NCI-H345 treated with DMSO at 0.1 percent for 48 hours (cell line): ENCODE data around the gene CDC20B.
A peak's percentile ranks its signal among the peaks of the same experiment; 100 is the strongest.
"Not testable (repeated sequence)": the region's sequence is repeated elsewhere in the genome, so short reads cannot be mapped to it uniquely, and the experiment has no call there.

Source experiments
- DNase-seq: peaks from one replicate; lab custom pipeline; 2025; ENCODE audit not compliant: unreplicated experiment; lab: John Stamatoyannopoulos, UW

CDC20B gene

GRCh38 chr5:55162666-55163065 is 10.3 kb downstream of the CDC20B start:
- no peak for DNase-seq

DNA sequence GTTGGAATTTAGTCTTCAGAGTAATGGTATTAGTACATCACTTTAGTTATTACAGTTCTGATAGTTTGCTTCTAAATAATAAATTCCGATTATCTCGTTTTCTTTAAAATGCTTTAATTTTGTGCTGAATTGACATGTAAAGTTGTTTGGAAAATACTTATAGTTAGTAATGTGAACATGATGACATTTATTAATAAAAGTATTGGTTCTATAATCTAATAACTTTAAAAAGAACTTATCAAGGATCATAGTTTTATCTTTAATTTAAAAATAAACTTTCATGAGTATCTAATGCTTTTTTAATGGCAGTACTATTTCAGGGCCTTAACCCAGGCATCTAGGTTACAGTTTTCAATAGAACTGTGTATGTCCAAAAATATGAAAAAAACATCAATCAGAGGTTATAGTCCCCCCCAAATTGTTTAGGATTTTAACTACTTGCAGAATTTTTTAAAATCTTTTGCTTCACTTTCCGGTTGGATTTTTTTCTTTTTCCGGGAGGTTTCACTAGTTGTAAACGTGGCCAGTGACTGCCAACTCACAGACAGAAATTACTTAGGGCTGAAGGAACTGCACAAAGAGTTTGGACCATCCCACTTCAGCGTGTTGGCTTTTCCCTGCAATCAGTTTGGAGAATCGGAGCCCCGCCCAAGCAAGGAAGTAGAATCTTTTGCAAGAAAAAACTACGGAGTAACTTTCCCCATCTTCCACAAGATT is 12.3 kb downstream of the CDC20B start:
- no peak for DNase-seq

DNA sequence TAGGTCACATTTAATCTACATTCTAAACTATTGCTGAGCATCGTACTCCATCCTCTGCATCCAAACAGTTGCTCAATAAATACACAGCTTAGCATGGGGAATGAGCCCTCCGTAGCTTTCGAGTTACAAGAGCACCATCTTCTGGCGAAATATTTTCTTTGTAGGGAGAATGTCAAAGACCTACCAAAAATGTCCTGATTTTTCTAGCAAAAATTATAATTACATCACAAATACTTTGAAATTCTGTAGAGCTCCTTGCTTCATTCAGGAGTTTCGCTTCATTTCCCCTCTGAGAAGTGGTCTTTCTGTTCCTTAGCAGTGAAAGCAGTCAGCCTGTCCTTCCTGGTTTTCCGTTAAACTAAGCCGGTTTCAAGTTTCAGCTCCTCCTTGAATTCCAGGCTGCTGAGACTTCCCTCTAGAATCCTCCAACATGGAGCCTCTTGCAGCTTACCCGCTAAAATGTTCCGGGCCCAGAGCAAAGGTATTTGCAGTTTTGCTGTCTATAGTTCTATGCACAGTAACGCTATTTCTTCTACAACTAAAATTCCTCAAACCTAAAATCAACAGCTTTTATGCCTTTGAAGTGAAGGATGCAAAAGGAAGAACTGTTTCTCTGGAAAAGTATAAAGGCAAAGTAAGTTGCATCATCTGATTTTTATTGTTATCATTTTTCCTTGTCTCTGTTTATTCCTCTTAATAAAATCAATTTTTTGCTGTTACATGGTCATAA is 13.0 kb downstream of the CDC20B start, which contains the start of gene GPX8:
TSS of gene GPX8 (plus strand) at position 409 of the 730 bp plus-strand sequence. CDS start at position 431, 22 bp downstream.
- DNase-seq = no peak

DNA sequence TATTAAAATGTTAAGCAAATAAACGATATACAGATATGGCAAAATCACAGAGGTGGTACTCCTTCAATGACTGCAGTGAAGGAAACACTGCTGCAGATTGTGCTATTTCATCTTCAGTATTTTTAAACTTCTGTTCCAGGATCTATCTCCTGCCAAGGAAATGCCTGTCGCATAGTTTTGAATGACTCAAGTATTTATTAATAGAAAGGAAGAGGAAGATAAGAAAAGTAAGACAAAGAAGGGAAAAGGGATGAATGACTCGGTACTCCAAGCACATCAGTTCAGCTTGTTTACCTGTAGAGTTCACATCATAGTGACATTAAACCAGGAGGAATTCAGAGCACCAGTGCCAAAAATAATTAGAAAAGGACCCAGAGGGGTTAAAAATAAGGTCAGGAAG is 18.1 kb downstream of the CDC20B start:
- no peak for DNase-seq

DNA sequence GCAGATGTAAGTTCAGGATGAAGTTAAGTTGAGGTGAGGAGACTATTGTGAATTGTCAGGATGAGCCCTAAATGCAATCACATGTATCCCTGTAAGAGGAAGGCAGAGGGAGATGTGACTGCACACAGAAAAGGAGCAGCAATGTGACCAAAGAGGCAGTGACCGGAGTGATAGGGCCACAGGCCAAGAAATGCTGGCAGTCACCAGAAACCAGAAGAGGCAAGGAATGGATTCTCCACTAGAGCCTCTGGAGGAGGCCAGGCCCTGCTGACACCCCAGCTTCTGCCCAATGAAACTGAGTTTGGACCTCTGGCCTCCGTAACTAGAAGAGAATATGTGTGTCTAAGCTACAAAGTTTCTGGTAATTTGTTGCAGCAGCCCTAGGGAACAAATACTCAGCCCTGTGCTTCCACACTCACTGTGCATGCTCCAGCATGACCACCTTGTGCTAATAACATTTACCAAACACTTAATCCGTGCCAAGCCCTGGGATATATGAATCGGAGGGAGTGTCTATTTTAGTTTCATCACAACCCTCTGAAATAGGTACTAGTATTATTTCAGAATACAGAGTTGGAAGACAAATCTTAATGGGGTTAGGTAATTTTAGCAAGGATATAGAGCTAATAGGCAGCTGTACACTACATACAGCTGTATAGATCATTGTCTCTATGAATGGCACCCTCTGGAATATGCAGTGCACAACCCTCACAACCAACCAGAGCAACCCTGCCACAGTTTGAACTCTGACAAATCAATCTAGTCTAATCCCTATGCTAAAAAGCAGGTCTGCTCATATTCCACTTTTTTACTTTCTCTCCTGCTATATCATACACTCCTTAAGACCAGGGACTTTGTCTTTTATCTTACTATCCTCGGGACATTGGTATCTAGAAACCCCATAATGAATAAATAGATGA is 20.8 kb downstream of the CDC20B start:
- DNase-seq = no peak

DNA sequence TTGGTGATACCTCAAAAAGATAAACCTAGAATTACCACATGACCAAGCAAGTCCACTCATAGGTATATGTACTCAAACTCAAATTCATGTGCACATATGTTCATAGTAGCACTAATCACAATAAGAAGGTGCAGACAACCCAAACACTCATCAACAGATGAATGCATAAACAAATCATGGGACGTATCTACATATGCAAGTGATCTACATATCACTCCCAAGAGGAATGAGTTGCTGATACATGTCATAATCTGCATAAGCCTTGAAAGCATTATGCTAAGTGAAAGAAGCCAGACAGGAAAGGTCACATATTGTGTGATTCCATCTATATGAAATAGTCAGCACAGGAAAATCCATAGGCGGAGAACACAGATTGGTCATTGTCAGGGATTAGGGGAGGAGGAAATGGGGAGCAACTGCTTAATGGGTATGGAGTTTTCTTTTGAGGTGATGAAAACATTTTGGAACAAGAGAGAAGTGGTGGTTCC is 23.6 kb downstream of the CDC20B start:
- no peak for DNase-seq

- DNase-seq = peak; percentile 69
These were observed 26.3 kb downstream of the CDC20B start for GRCh38 chr5:55146543-55147151.

GRCh38 chr5:55146080-55146479 is 26.9 kb downstream of the CDC20B start:
- no peak for DNase-seq

DNA sequence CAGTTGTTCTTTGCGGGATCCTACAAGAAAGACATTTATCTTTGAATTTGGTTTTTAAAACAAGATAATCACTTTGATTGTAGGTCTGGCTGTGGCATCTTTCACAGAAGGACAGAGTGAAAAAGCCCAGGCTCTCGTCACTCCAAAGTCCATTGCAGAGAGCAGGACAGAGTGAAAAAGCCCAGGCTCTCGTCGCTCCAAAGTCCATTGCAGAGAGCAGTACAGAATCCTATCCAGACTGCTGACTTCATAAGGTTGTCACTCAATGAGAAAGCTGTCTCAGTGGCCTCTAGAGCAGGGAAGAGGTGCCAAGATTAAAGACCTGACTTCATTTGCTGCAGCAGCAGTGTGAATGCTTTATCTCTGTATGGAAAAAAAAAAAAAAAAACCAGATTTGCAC is 29.4 kb downstream of the CDC20B start:
- DNase-seq = no peak

- DNase-seq = no peak
These were observed 30.9 kb downstream of the CDC20B start for GRCh38 chr5:55141945-55142690.

- DNase-seq = peak; percentile 6
These were observed 31.9 kb downstream of the CDC20B start for GRCh38 chr5:55140908-55141665.

DNA sequence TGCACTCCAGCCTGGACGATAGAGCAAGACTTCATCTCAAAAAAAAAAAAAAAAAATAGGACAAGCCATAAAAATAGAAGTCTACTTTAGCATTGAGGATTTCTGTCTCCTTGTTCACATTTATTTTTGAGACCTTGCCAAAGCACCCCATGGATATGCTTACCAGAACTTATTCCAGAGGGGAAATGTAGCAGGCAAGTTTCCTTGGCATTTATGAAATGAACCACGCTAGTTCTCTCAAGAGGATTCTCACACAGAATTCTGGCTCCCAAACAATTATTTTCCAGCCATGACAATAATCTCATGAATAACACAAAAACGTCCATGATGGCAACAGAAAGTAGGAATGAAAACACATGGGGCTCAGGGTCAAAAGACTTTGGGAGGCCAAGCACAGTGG is 36.5 kb downstream of the CDC20B start:
- no peak for DNase-seq

DNA sequence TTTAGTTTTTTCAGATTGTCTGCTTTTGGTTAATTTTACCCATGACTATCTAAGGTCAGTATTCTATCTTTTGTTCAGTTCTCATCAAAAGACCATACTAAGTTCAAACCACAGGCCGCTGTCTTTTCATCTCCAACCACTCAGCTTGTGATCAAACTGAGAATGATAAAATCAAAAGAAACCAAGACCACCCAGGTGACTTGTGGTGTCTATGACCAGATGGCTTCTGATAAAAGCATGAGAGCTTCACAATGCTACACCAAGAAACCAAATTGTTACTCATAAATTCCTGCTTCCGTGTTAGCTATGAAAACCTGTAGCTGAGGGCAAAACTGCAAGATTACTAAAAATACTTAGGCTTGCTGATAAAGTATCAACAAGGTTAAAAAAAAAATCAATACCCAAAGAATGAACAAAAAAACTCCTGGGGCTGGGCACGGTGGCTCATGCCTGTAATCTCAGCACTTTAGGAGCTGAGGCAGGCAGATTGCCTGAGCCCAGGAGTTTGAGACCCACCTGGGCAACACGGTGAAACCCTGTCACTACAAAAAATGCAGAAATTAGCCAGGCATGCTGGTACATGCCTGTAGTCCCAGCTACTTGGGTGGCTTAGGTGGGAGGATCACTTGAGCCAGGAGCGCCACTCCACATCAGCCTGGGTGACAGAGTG is 38.8 kb downstream of the CDC20B start:
- no peak for DNase-seq

GRCh38 chr5:55123365-55123764 is 49.6 kb downstream of the CDC20B start:
- no peak for DNase-seq

- DNase-seq = no peak
These were observed 58.9 kb downstream of the CDC20B start for GRCh38 chr5:55114061-55114460.

- DNase-seq = no peak
These were observed 59.6 kb downstream of the CDC20B start for GRCh38 chr5:55113327-55113726.

DNA sequence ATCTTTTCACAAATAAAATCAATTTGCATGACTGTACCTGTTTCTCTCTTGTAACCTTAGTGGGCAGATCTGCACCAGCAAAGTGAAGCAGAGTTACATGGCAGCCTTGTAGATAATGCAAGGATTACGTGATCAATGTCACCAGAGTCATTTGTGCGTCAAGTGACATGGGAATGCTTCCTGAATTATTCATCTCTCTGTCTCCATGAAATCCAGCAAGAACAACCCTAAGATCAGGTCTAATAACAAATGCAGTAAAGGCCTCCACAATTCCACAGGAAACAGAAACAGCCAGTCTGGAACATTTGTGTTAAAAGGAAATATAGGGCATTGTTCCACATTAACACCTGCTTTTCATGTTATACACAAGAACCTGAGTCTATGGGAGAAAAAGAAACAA is 62.8 kb downstream of the CDC20B start:
- DNase-seq = no peak

DNA sequence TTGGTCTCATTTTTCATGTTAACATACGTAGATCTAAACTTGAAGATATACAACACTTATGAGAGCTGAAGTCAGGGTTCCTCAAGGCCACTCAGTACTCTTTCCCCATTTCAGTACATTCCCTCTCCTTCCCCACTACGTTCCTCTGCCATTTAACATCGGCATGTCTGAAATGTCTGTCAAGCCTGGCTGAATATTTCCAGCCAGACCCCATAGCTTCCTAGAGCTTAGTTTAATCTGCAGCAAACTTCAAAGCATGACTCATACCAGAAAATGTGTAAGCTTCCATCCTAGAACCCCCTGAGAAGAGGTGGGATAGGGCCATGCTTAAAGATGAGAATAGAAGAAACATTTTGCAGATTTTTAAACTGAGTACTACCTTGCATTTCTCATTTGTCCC is 64.3 kb downstream of the CDC20B start:
- no peak for DNase-seq

- DNase-seq = not testable (repeated sequence)
These were observed 67.0 kb downstream of the CDC20B start for GRCh38 chr5:55105976-55106375.
